22Rv1 (cell line): ENCODE results near the gene ALOX12B.
A peak's percentile ranks its signal among the peaks of the same experiment; 100 is the strongest.

ENCODE experiments used
- H3K27ac ChIP-seq: fragments of 450-650 bp; 2 replicates; pipeline ENCODE4 v1.5.1; 2017
- ZFX ChIP-seq: fragments of 450-650 bp; IDR thresholded peaks from 2 replicates; pipeline ENCODE4 v1.6.1; 2017; ENCODE audit warnings: antibody characterized with exemption, borderline replicate concordance
- TF ChIP-seq, protein P1 (sequence below): fragments of 450-650 bp; IDR thresholded peaks from 2 replicates; pipeline ENCODE4 v1.5.1; 2017; ENCODE audit warnings: mild to moderate bottlenecking

Gene ALOX12B

DNA sequence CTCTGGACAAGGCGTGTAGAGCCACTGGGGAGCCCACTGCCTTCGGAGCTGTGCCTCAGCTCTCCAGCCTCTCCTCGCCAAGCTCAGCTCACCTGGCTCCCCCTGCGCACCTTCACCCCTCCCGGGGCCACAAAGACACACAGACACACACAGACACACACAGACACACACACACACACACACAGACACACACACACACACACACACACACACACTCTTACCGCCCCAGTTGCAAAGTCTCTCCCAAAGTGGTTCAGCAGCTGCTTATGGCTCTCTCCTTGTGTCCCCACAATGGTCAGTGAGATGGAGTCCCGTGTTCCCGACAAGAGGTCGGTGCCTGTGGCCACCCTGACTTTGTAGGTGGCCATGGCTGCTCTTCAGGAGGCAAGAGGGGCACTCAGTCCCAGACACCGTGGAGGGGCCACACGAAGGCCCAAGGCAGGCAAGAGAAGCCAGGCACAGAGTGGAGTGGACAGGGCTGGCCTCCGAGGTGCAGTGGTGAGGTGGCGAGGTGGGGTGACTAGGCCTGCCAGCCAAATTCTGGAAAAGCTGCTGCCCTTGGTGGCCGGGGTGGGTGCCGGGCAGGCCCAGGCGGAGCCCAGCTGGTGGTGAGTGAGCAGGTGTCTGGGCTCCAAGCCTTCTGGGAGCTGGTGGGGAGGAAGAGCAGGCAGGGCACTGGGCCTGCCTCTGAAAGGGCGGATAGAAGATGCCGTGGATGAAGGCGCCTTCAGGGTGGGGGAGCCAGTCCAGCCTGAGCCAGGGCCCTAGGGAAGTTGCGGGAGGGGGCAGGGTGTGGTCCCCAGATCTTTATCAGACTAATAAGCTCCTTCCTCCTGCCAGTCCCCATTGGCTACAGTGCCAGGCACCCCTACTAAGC, at the start of gene ALOX12B:
ALOX12B (minus strand) TSS at position 642 of the 877 bp plus-strand sequence; CDS start at position 368, 274 bp downstream.
- TF ChIP-seq, protein P1, sequence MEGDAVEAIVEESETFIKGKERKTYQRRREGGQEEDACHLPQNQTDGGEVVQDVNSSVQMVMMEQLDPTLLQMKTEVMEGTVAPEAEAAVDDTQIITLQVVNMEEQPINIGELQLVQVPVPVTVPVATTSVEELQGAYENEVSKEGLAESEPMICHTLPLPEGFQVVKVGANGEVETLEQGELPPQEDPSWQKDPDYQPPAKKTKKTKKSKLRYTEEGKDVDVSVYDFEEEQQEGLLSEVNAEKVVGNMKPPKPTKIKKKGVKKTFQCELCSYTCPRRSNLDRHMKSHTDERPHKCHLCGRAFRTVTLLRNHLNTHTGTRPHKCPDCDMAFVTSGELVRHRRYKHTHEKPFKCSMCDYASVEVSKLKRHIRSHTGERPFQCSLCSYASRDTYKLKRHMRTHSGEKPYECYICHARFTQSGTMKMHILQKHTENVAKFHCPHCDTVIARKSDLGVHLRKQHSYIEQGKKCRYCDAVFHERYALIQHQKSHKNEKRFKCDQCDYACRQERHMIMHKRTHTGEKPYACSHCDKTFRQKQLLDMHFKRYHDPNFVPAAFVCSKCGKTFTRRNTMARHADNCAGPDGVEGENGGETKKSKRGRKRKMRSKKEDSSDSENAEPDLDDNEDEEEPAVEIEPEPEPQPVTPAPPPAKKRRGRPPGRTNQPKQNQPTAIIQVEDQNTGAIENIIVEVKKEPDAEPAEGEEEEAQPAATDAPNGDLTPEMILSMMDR, result no peak
- no peak for TF ChIP-seq ZFX
- no peak within 1 kb of the TSS for H3K27ac ChIP-seq

DNA sequence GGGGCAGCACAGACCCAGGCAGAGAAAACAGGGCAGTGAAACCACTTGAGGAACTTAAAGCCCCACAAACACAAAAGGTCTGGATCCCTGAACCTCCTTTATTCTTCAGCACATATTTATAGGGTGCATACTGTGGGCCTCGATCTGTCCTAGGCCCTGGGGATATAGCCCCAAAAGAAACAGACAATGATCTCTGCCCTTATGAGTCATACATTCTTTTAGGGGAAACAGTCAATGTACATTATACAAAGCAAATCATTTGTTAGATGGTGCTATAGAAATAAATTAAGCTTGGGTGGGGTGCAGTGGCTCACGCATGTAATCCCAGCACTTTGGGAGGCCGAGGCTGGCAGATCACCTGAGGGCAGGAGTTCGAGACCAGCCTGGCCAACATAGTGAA, 46.4 kb upstream of the ALOX12B start:
- TF ChIP-seq, protein P1, result no peak
- TF ChIP-seq ZFX, result no peak
- no peak overlapping the region for H3K27ac ChIP-seq

DNA sequence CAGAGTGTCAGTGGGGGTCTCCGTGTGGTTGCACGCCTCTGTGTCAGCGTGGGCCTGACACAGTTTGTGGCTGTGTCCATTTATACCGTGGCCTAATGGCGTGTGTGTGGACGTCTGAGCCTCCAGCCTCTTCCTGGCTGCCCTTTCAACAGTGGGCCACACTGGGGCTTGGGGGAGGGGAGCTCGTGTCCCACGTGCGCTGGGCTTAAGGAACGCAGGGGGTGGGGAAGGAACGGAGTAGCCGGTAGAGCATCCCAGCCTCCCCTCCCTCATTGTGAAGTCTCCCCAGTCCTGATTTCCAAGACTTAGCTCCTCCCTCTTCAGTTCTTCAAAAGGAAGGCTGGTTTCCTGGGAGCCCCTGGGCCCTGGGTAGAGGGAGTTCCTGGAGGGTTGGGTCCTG, 45.9 kb upstream of the ALOX12B start:
- no peak overlapping the region for H3K27ac ChIP-seq
- TF ChIP-seq, protein P1, result no peak
- TF ChIP-seq ZFX, result no peak

DNA sequence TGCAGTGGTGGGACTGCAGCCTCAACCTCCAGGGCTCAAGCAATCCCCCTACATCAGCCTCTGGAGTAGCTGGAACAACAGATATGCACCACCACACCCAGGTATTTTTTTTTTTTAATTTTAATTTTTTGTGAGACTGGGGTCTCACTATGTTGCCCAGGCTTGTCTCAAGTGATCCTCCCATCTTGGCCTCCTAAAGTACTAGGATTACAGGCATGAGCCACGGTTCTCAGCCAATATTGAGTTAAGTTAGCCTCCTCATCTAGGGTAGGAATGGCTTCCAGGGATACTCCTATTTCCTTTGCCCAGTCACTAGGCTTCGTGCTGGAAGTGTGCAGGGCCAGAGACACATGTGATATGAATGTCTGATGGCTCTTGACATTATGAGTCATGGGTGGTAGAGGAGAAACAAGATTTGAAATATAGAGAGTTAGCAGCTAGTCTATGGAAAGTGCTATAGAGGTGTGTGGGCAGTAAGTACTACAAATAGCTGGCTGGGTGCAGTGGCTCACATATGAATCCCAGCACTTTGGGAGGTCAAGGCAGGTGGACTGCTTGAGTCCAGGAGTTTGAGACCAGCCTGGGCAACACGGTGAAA, 44.4 kb upstream of the ALOX12B start:
- TF ChIP-seq, protein P1, result no peak
- TF ChIP-seq ZFX, result no peak
- no peak overlapping the region for H3K27ac ChIP-seq

DNA sequence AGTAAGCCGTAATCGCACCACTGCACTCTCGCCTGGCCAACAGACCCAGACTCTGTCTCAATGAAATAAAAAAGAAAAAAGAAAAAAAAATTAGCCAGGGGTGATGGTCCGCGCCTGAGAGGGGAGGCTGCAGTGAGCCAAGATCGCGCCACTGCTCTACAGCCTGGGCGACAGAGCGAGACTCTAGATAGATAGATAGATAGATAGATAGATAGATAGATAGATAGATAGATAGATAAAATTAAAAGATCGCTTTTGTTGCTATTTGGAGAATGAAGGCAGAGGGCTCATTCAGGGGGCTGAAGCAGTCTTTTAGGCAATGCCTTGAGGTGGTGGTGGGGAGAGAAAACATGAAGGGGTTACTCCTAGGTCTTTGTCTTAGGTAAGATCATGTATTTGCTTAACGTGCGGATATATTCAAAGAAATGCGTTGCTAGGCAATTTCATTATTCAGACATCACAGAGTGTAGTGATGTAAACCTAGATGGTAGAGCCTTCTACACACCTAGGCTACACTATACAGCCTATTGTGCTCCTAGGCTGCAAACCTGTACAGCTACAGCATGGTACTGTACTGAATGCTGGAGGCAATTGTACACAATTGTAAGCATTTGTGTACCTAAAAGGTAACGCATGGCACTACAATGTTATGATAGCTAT, 40.7 kb upstream of the ALOX12B start:
- H3K27ac ChIP-seq, result peak overlapping the region; percentile 91; the same call in 1 of the 2 replicates
- no peak for TF ChIP-seq ZFX
- TF ChIP-seq, protein P1, result no peak

- H3K27ac ChIP-seq, result peak overlapping the region; percentile 91
- TF ChIP-seq, protein P1, result no peak
- no peak for TF ChIP-seq ZFX
Observed at GRCh38 chr17:8126491-8127066, 39.1 kb upstream of the ALOX12B start.
